ENCODE results near the gene RBM38.

- no peak for TF ChIP-seq EZH2phosphoT487 (IDR thresholded peaks at IDR 0.05; ENCODE audit: low read length)
- no peak for TF ChIP-seq CTCF (IDR thresholded peaks at IDR 0.05; ENCODE audit: low read length)
- no peak for TF ChIP-seq EZH2 (optimal IDR thresholded peaks at IDR 0.05; ENCODE audit: low read depth, low read length)
These were observed 19.0 kb upstream of the RBM38 start for GRCh38 chr20:57372157-57372556.
